HEK293 (cell line): ENCODE data around the gene PGAP6.

Experiments
- ZFP37 ChIP-seq: fragments of 450-650 bp; formaldehyde crosslinking; IDR thresholded peaks from 2 replicates; pipeline ENCODE4 v1.5.1; 2016; ENCODE audit warnings: missing biosample characterization, missing genetic modification characterization
- ZNF677 ChIP-seq: fragments of 450-650 bp; IDR thresholded peaks from 2 replicates; pipeline ENCODE4 v1.5.0; 2018; ENCODE audit warnings: missing biosample characterization, mild to moderate bottlenecking, missing genetic modification characterization, moderate library complexity

DNA sequence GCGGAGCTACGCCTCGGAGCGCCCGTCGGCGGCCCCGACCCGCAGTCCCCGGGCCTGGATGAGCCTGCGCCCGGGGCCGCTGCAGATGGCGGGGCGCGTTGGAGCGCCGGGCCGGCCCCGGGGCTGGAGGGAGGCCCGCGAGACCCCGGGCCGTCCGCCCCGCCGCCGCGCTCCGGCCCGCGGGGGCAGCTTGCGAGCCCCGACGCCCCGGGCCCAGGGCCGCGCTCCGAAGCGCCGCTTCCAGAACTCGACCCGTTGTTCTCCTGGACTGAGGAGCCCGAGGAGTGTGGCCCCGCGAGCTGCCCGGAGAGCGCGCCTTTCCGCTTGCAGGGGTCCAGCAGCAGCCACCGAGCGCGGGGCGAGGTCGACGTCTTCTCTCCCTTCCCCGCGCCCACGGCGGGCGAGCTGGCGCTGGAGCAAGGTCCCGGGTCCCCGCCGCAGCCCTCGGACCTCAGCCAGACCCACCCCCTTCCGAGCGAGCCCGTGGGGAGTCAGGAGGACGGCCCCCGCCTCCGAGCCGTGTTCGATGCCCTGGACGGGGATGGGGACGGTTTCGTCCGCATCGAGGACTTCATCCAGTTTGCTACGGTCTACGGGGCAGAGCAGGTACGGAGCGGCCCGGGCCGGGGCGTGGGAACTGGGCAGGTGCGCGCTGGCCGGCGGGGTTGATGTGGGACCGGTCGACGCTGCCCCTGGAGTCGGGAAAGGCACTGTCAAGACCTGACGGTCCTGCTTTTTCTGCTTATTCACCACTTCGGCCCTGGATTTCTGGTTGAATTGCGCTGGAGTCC, 44.5 kb upstream of the PGAP6 start:
- TF ChIP-seq ZFP37: peak; percentile 76; the same call in 1 of the 2 replicates
- TF ChIP-seq ZNF677: no peak
